Tibial nerve (tissue), 4 donors: ENCODE data around the gene PRPF6. TPM values are rescaled to one million over a fixed set of nuclear protein-coding genes. Genes with fewer than 3 reads are reported as not detected.

ENCODE experiments used
- DNase-seq, 2 donors: peaks; one replicate each; pipeline ENCODE4 v3.0.0-alpha.2; 2019; ENCODE audit warnings: low spot score in 2 of 2
- H3K27ac ChIP-seq, 4 donors: fragments of 200-600 bp; sonication (generic) in 3 of 4; one replicate each; pipeline ENCODE4 v1.5.1; 2017 to 2019; ENCODE audit warnings: mild to moderate bottlenecking in 1 of 4
- H3K27me3 ChIP-seq, 2 donors: fragments of 200-600 bp; sonication (generic) in 1 of 2; one replicate each; pipeline versions ENCODE4 v1.5.1 to v1.6.0; 2017 to 2019
- H3K36me3 ChIP-seq, 3 donors: fragments of 200-600 bp; sonication (generic); one replicate each; pipeline ENCODE4 v1.5.1; 2018 to 2019
- H3K4me1 ChIP-seq, 4 donors: fragments of 200-600 bp; sonication (generic) in 3 of 4; one replicate each; pipeline ENCODE4 v1.5.1; 2017 to 2019
- H3K4me3 ChIP-seq, 4 donors: fragments of 200-600 bp; sonication (generic) in 3 of 4; one replicate each; pipeline ENCODE4 v1.5.1; 2017 to 2019; ENCODE audit warnings: mild to moderate bottlenecking in 1 of 4, moderate library complexity in 1 of 4
- H3K9me3 ChIP-seq, 4 donors: fragments of 200-600 bp; sonication (generic) in 3 of 4; one replicate each; pipeline ENCODE4 v1.5.1; 2017 to 2019
- CTCF ChIP-seq, 5 experiments: fragments of 200-600 bp in 3 of 5; fragments of 450-650 bp in 2 of 5; sonication (generic) in 3 of 5; IDR thresholded peaks; one replicate each; pipeline ENCODE4 v1.5.1; 2016 to 2019; ENCODE audit warnings: antibody characterized with exemption in 5 of 5, mild to moderate bottlenecking in 3 of 5, moderate library complexity in 2 of 5
- EP300 ChIP-seq, 2 donors: sonication (generic); formaldehyde crosslinking; IDR thresholded peaks; one replicate each; pipeline ENCODE4 v1.6.1; 2017; ENCODE audit warnings: antibody characterized with exemption in 2 of 2, mild to moderate bottlenecking in 1 of 2
- POLR2A ChIP-seq, 2 donors: fragments of 450-650 bp; IDR thresholded peaks; one replicate each; pipeline ENCODE4 v1.6.1; 2017; ENCODE audit warnings: antibody characterized with exemption in 2 of 2, mild to moderate bottlenecking in 2 of 2, moderate library complexity in 2 of 2
- WGBS, 2 donors: methylation state at CpG; one replicate each; pipeline ENCODE4 v1.1.5; 2018; 5-methylcytosine and 5-hydroxymethylcytosine counted together
- total RNA-seq, 4 donors: library from RNA; depleted of rRNA; stranded (reverse); fragments of >200 nt; gene quantifications; one replicate each; pipeline ENCODE4 v1.1.0, GENCODE V29; 2016

PRPF6 gene
- total RNA-seq, 4 donors from 2014 or later, result 70.5 to 77.0 (median 73.8) TPM

- DNase-seq, result no peak
- H3K4me3 ChIP-seq, result no peak overlapping the region
- 69 to 77% methylated on average over 6 to 7 of the region's 7 CpGs for WGBS, 2 donors
- no peak overlapping the region for H3K27ac ChIP-seq
- H3K27me3 ChIP-seq, result no peaks in the 10 kb centered on the region
- TF ChIP-seq EP300 (IDR thresholded peaks at IDR 0.05) (no peak), CTCF (IDR thresholded peaks at IDR 0.05) (no peak), POLR2A (IDR thresholded peaks at IDR 0.05) (no peak)
- peaks cover 0 to 100% (median 22%) of the 10 kb centered on the region in 3 donors for H3K36me3 ChIP-seq
- no peaks in the 10 kb centered on the region for H3K9me3 ChIP-seq
- H3K4me1 ChIP-seq, result no peaks in the 10 kb centered on the region
Observed at GRCh38 chr20:64003960-64004725, 23.2 kb downstream of the PRPF6 start.

GRCh38 chr20:64005394-64005793 is 24.5 kb downstream of the PRPF6 start:
- no peaks in the 10 kb centered on the region for H3K27me3 ChIP-seq
- TF ChIP-seq POLR2A (IDR thresholded peaks at IDR 0.05), result no peak
- TF ChIP-seq EP300 (IDR thresholded peaks at IDR 0.05), result no peak
- no peak for TF ChIP-seq CTCF (IDR thresholded peaks at IDR 0.05)
- 75 to 76% methylated on average over 6 of the region's 6 CpGs for WGBS, 2 donors
- peaks cover 0 to 100% (median 28%) of the 10 kb centered on the region in 3 donors for H3K36me3 ChIP-seq
- no peak overlapping the region for H3K27ac ChIP-seq
- no peaks in the 10 kb centered on the region for H3K9me3 ChIP-seq
- H3K4me1 ChIP-seq, result no peaks in the 10 kb centered on the region
- DNase-seq, result no peak
- H3K4me3 ChIP-seq, result no peak overlapping the region

- H3K4me1 ChIP-seq, result no peaks in the 10 kb centered on the region
- DNase-seq, result no peak
- 87 to 91% methylated on average over 10 of the region's 10 CpGs for WGBS, 2 donors
- H3K27me3 ChIP-seq, result no peaks in the 10 kb centered on the region
- TF ChIP-seq EP300 (IDR thresholded peaks at IDR 0.05), result no peak
- TF ChIP-seq POLR2A (IDR thresholded peaks at IDR 0.05), result no peak
- no peak for TF ChIP-seq CTCF (IDR thresholded peaks at IDR 0.05)
- no peaks in the 10 kb centered on the region for H3K9me3 ChIP-seq
- H3K27ac ChIP-seq, result no peak overlapping the region
- no peak overlapping the region for H3K4me3 ChIP-seq
- peaks cover 0 to 100% (median 28%) of the 10 kb centered on the region in 3 donors for H3K36me3 ChIP-seq
Observed at GRCh38 chr20:64006490-64006889, 25.6 kb downstream of the PRPF6 start.

GRCh38 chr20:64006902-64007301 is 26.0 kb downstream of the PRPF6 start:
- Histone ChIP-seq H3K27ac (no peak overlapping the region), H3K36me3 (peaks cover 0 to 98% (median 26%) of the 10 kb centered on the region in 3 donors), H3K27me3 (no peaks in the 10 kb centered on the region), H3K9me3 (no peaks in the 10 kb centered on the region), H3K4me3 (no peak overlapping the region), H3K4me1 (no peaks in the 10 kb centered on the region)
- DNase-seq, result no peak
- 88 to 94% methylated on average over 3 of the region's 3 CpGs for WGBS, 2 donors
- TF ChIP-seq POLR2A (IDR thresholded peaks at IDR 0.05), result no peak
- no peak for TF ChIP-seq EP300 (IDR thresholded peaks at IDR 0.05)
- no peak for TF ChIP-seq CTCF (IDR thresholded peaks at IDR 0.05)

GRCh38 chr20:64009811-64010387 is 29.0 kb downstream of the PRPF6 start:
- Histone ChIP-seq H3K4me3 (no peak overlapping the region), H3K4me1 (no peaks in the 10 kb centered on the region), H3K9me3 (no peaks in the 10 kb centered on the region), H3K27me3 (no peaks in the 10 kb centered on the region), H3K36me3 (peaks cover 0 to 90% (median 21%) of the 10 kb centered on the region in 3 donors), H3K27ac (no peak overlapping the region)
- DNase-seq, result no peak
- WGBS, 2 donors, result 91 to 93% methylated on average over 13 of the region's 13 CpGs
- TF ChIP-seq POLR2A (IDR thresholded peaks at IDR 0.05) (no peak), EP300 (IDR thresholded peaks at IDR 0.05) (no peak), CTCF (IDR thresholded peaks at IDR 0.05) (no peak)
